HG02938 (cell line): ENCODE results near the gene PFN1.
"Not testable (repeated sequence)": the region's sequence is repeated elsewhere in the genome, so short reads cannot be mapped to it uniquely, and the experiment has no call there.

ENCODE experiments used
- ATAC-seq: cut with Tn5 transposase; IDR thresholded peaks from one replicate; pipeline ENCODE4 v1.9.1; 2021; ENCODE audit warnings: mild to moderate bottlenecking, moderate library complexity; ENCODE audit not compliant: unreplicated experiment

PFN1 gene

GRCh38 chr17:4926577-4927335, 21.6 kb downstream of the PFN1 start:
- not testable (repeated sequence) for ATAC-seq

GRCh38 chr17:4921320-4921719, 27.0 kb downstream of the PFN1 start:
- no peak for ATAC-seq

DNA sequence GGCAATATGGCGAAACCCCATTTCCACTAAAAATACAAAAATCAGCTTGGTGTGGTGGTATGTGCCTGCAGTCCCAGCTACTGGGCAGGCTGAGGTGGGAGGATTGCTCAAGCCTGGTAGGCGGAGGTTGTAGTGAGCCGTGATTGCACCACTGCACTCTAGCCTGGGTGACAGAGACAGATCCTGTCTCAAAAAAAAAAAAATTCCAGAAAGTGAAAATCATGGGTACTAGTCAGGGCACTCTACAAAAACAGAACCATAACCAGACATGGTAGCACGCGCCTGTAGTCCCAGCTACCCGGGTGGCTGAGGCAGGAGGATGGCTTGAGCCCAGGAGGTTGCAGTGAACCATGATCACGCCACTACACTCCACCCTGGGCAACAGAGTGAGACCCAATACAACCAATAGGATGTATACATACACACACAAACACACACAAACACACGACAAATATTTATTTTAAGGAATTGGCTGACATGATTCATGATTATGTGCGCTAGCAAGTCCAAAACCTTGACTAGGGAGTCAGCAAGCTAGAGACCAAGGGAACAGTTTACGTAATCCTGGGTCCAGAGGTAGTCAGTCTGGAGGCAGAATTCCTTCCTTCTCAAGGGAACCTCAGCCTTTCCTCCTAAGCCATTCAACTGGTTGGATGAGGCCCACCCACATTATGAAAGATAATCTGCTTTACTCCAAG, 27.8 kb downstream of the PFN1 start:
- ATAC-seq = no peak

- ATAC-seq = no peak
These were observed 28.8 kb downstream of the PFN1 start for GRCh38 chr17:4919511-4920047.

DNA sequence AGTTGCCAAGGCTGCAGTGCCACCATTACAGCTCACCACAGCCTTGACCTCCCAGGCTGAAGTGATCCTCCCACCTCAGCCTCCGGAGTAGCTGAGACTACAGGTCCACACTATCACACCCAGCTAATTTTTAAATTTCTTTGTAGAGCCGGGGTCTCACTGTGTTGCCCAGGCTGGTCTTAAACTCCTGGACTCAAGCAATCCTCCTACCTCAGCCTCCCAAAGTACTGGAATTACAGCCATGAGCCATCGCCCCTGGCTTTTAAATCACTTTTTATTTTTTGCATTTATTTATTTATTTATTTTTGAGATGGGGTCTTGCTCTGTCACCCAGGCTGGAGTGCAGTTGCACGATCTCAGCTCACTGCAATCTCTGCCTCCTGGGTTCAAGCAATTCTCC, 33.8 kb downstream of the PFN1 start:
- not testable (repeated sequence) for ATAC-seq

DNA sequence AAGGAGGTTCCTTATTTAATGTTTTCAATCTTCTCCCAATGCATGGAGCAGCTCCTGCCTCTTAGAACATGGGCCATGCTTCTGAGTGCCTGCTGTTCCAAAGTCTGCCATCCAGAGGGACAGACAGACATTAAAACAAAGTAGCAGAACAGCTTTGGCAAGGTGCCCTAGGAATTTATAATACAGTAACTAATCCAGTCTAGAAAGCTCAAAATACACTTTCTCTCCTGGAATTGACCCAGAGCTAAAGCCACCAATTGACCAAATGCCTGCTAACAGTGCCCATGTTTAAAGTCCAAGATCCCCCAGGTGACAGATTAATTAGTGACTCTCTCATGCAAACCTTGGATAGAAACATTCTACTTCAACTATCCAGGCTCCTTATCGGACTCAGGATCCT, 34.3 kb downstream of the PFN1 start:
- ATAC-seq = no peak

DNA sequence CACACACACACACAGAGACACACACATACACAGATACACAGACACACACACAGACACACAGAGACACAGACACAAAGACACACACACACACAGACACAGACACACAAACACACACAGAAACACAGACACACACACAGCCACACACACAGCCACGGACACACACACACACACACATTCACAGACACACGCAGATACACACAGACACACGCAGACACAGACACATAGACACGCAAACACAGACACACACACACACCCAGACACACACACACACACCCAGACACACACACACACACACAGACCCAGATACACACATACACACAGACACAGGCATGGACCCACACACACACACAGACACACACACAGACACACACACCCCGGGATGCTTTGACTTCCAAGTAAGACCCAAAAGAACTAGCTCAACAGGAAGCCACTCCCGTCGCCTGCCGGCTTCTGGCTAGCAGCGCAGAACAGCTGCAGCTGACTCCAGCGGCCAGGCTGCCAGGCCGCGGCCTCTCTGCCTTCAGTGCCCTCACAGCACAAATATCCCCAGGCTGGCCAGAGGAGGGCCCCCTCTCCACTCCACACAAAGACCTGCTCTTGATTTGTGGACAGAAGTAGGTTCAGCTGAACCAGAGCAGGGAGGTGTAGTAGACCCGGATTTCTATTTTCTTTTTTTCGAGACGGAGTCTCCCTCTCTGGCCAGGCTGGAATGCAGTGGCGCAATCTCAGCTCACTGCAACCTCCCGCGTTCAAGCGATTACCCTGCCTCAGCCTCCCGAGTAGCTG, 39.4 kb downstream of the PFN1 start:
- no peak for ATAC-seq

DNA sequence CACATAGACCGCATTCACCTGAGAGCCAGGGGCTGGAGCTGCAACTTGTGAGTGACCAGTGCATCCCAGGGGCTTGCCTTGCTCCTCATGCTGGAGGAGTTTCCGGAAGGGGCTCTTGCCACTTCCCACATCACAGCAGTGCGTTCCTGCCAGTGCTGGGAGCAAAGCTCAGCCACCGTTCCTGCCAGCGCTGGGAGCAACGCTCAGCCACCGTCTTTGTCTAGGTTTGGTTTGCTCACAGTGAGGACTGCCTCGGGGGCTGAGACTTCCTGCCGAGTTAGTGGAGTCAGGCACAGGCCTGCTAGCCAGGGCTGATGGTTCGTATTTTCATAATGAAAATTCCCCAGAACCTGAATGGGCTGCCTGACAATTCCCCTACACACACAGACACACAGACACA, 40.0 kb downstream of the PFN1 start:
- no peak for ATAC-seq

DNA sequence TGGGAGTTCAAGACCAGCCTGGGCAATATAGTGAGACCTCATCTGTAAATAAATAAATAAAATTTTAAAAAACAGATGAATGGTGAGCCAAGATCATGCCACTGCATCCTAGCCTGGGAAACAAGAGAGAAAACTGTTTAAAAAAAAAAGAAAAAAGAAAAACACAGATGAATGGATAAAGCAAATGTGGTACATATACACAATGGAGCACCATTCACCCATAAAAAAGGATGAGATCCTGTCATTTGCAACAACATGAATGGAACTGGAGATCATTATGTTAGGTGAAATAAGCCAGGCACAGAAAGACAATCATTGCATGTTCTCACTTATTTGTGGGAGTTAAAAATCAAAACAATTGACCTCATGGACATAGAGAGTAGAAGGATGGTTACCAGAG, 41.7 kb downstream of the PFN1 start:
- ATAC-seq = not testable (repeated sequence)

GRCh38 chr17:4903051-4903818, 45.1 kb downstream of the PFN1 start, which contains the start of gene CHRNE:
TSS of gene CHRNE (minus strand) at chr17:4903098. CDS start at chr17:4903063, 35 bp downstream.
- ATAC-seq = no peak

DNA sequence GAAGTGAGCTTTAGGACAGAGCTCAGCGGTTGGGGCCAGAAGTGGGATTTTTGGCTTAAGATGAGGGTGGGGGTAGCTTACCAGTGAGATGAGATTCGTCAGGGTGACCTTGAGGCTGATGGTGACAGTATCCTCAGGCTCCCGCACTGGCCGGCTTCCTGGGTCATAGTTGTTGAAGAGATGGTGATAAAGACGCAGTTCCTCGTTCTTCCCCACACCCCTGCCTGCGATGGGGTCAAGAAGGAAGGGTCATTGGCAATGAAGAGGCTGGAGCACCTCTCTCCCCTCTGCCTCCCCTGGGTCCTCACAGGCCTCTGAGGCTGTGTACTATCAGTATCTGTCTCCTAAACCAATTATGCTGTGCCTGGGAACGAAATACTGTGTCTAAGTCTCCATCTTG, 45.8 kb downstream of the PFN1 start:
- no peak for ATAC-seq

- ATAC-seq = no peak
These were observed 46.5 kb downstream of the PFN1 start for GRCh38 chr17:4901648-4902344.

GRCh38 chr17:4901108-4901647, 47.2 kb downstream of the PFN1 start:
- ATAC-seq = no peak

DNA sequence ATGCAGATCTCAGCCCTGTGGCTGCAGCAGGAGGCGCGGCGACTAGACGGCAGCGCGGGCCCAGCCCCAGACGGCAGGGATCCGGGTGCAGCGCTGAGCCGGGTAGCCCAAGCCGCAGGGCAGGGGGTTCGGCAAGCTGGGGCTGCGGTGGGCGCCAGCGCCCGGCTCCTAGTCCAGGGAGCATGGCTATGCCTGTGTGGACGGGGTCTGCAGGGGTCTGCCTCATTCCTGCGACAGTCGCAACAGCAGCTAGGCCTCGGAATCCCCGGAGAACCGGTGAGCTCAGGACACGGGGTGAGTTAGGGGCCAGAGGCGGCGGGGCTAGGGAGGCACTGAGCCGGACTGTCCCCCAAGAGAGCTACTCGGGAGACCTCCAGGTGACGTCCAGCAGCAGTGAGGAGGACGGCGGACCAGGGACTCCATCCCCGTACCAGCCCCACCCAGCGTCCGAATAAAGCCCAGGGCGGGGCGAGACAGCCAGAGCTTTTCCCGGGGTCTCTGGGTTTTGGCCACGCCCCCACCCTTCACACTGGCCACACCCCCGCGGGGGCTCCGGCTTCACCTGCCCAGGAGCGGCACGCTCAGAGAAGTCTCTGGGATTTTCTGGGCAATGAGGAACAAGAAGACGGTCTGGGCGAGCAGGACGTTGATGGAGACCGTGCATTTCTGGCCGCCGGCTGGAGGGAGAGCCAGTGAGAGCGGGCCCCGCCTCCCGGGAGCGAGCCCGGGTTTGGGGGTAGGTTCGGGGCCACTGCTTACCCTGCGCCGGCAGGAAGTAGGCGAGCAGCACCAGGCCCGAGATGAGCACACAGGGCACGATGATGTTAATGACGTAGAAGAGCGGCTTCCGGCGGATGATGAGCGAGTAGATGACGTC, 47.9 kb downstream of the PFN1 start:
- no peak for ATAC-seq

GRCh38 chr17:4899341-4900230, 48.7 kb downstream of the PFN1 start, which contains the start of gene C17orf107:
TSS of gene C17orf107 (plus strand) at chr17:4899536. CDS start at chr17:4899763, 227 bp downstream.
- ATAC-seq = no peak

DNA sequence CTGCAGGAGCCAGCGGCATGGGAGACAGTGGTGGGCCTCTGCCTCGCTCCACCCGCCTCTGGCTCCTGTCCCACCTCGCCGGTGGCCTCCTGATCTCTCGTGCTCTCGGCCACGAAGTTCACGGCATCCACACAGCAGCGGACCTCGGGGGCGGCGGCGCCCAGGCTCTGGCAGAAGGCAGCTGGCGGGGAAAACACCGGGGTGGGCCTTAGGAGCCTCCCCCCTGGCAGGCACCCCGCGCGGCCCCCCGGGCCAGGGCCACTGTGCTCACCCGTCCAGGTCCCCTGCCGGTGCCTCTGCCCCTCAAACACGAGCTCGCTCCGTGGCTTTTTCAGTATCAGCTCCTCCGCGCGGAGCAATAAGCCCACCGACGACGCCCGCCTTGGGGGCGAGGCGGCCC, 49.4 kb downstream of the PFN1 start:
- no peak for ATAC-seq

GRCh38 chr17:4898351-4898750, 50.0 kb downstream of the PFN1 start:
- no peak for ATAC-seq

- ATAC-seq = no peak
These were observed 50.5 kb downstream of the PFN1 start for GRCh38 chr17:4897785-4898184.
